H1 (cell line): ENCODE measurements around the gene PBXIP1. TPM values are rescaled to one million over a fixed set of nuclear protein-coding genes. Genes with fewer than 3 reads are reported as not detected.

Experiments used
- CTCF ChIA-PET: fragments of 300-600 bp; sonication (Branson Sonifier 250); formaldehyde crosslinking; loops from one replicate; lab custom pipeline; 2021; ENCODE audit not compliant: partially characterized antibody; lab: Charles Lee
- POLR2A ChIA-PET: fragments of 300-600 bp; sonication (Branson Sonifier 250); formaldehyde crosslinking; loops from one replicate; lab custom pipeline; 2021; ENCODE audit warnings: inconsistent platforms; ENCODE audit not compliant: partially characterized antibody; lab: Charles Lee
- DNase-seq, 2 experiments: peaks; one replicate each; pipeline versions ENCODE4 v3.0.0 to v3.0.0-alpha.2; 2010 to 2022; ENCODE audit warnings: low spot score in 2 of 2, low read depth in 1 of 2, mixed read lengths in 1 of 2
- FAIRE-seq: peaks from 2 replicates; lab custom pipeline; 2011; peaks lifted over from hg19 to GRCh38; lab: Jason Lieb, UNC
- H2AFZ ChIP-seq: 2 replicates; pipeline ENCODE4 v1.8.1; 2012; ENCODE audit warnings: low read length, inconsistent platforms
- H2AK5ac ChIP-seq: 2 replicates; pipeline ENCODE4 v1.6.1; 2013; ENCODE audit warnings: low read depth, low read length
- H2BK120ac ChIP-seq: replicated peaks from 2 replicates; pipeline ENCODE3; 2013; ENCODE audit warnings: low read depth, low read length, inconsistent platforms
- H2BK12ac ChIP-seq: 2 replicates; pipeline ENCODE4 v1.6.1; 2013; ENCODE audit warnings: low read depth, low read length
- H2BK15ac ChIP-seq: 2 replicates; pipeline ENCODE4 v1.6.1; 2013; ENCODE audit warnings: low read length
- H2BK20ac ChIP-seq: 2 replicates; pipeline ENCODE4 v1.6.1; 2013; ENCODE audit warnings: low read length
- H2BK5ac ChIP-seq: 2 replicates; pipeline ENCODE4 v1.6.1; 2013; ENCODE audit warnings: low read depth, low read length
- H3K14ac ChIP-seq: 2 replicates; pipeline ENCODE4 v1.6.1; 2013; ENCODE audit warnings: inconsistent platforms; ENCODE audit not compliant: insufficient read length
- H3K18ac ChIP-seq: 2 replicates; pipeline ENCODE4 v1.6.1; 2013; ENCODE audit warnings: low read length; ENCODE audit errors: extremely low read depth
- H3K23ac ChIP-seq: 2 replicates; pipeline ENCODE4 v1.6.1; 2013; ENCODE audit warnings: inconsistent platforms; ENCODE audit not compliant: insufficient read length
- H3K23me2 ChIP-seq: 2 replicates; pipeline ENCODE4 v1.6.1; 2013; ENCODE audit warnings: low read depth, low read length
- H3K27ac ChIP-seq: 2 replicates; pipeline ENCODE4 v1.6.1; 2011; ENCODE audit warnings: low read depth, low read length, inconsistent platforms
- H3K27me3 ChIP-seq, 4 experiments: replicated peaks in 1 of 4; 1 replicate in 1 of 4; 2 replicates in 3 of 4; pipeline versions ENCODE4 v1.6.1 to v1.8.1; 2011 to 2013; ENCODE audit warnings: low read length in 3 of 4, mild to moderate bottlenecking in 3 of 4, inconsistent platforms in 2 of 4, mixed read lengths in 2 of 4, moderate library complexity in 1 of 4; ENCODE audit not compliant: control insufficient read depth in 3 of 4, insufficient read depth in 3 of 4; ENCODE audit errors: extremely low read depth in 1 of 4
- H3K36me3 ChIP-seq, 4 experiments: 2 replicates each; pipeline versions ENCODE4 v1.6.1 to v1.8.1; 2011 to 2013; ENCODE audit warnings: mild to moderate bottlenecking in 4 of 4, low read length in 3 of 4, moderate library complexity in 2 of 4, control low read depth in 1 of 4, inconsistent platforms in 1 of 4; ENCODE audit not compliant: insufficient read depth in 4 of 4, control insufficient read depth in 2 of 4
- H3K4ac ChIP-seq: replicated peaks from 2 replicates; pipeline ENCODE3; 2013; ENCODE audit warnings: low read length, low read depth, mixed read lengths, inconsistent platforms; ENCODE audit not compliant: insufficient read length
- H3K4me1 ChIP-seq, 4 experiments: replicated peaks in 1 of 4; 1 replicate in 1 of 4; 2 replicates in 3 of 4; pipeline versions ENCODE4 v1.6.1 to v1.8.1; 2011 to 2013; ENCODE audit warnings: low read length in 3 of 4, inconsistent platforms in 2 of 4, mixed read lengths in 1 of 4; ENCODE audit not compliant: insufficient read depth in 4 of 4, control insufficient read depth in 3 of 4
- H3K4me2 ChIP-seq, 2 experiments: 2 replicates each; pipeline versions ENCODE4 v1.6.1 to v1.8.1; 2011 to 2013; ENCODE audit warnings: low read depth in 2 of 2, low read length in 2 of 2, control low read depth in 1 of 2, inconsistent platforms in 1 of 2, mild to moderate bottlenecking in 1 of 2; ENCODE audit not compliant: insufficient read depth in 1 of 2
- H3K4me3 ChIP-seq, 4 experiments: fragments of 200-600, 300-600 bp in 1 of 4; sonication (generic), shearing (Covaris generic), sonication (Bioruptor Twin) in 1 of 4; 2 replicates each; pipeline versions ENCODE4 v1.5.1 to v1.8.1; 2011 to 2016; ENCODE audit warnings: low read length in 4 of 4, low read depth in 3 of 4, control low read depth in 2 of 4, inconsistent platforms in 2 of 4, mild to moderate bottlenecking in 2 of 4, mixed read lengths in 1 of 4, moderate library complexity in 1 of 4; ENCODE audit not compliant: insufficient read depth in 2 of 4; ENCODE audit errors: extremely low read depth in 1 of 4
- H3K56ac ChIP-seq: replicated peaks from 2 replicates; pipeline ENCODE3; 2013; ENCODE audit warnings: low read depth, mild to moderate bottlenecking, mixed read lengths, low read length, inconsistent platforms; ENCODE audit not compliant: insufficient read length
- H3K79me1 ChIP-seq: 2 replicates; pipeline ENCODE4 v1.6.1; 2013; ENCODE audit warnings: low read depth, low read length, control low read depth
- H3K79me2 ChIP-seq, 2 experiments: 2 replicates each; pipeline versions ENCODE4 v1.6.1 to v1.8.1; 2012 to 2013; ENCODE audit warnings: low read length in 2 of 2, mild to moderate bottlenecking in 2 of 2, inconsistent platforms in 1 of 2; ENCODE audit not compliant: insufficient read depth in 2 of 2, control insufficient read depth in 1 of 2
- H3K9ac ChIP-seq, 4 experiments: replicated peaks in 1 of 4; 1 replicate in 1 of 4; 2 replicates in 3 of 4; pipeline versions ENCODE4 v1.6.1 to v1.8.1; 2011 to 2013; ENCODE audit warnings: low read depth in 3 of 4, low read length in 3 of 4, control low read depth in 2 of 4, mild to moderate bottlenecking in 2 of 4, moderate library complexity in 2 of 4, inconsistent platforms in 1 of 4; ENCODE audit errors: extremely low read depth in 1 of 4
- H3K9me3 ChIP-seq, 2 experiments: 2 replicates each; pipeline versions ENCODE4 v1.6.1 to v1.8.1; 2012 to 2013; ENCODE audit warnings: mild to moderate bottlenecking in 2 of 2, moderate library complexity in 2 of 2, control low read depth in 1 of 2, inconsistent platforms in 1 of 2, low read depth in 1 of 2, low read length in 1 of 2, mixed read lengths in 1 of 2; ENCODE audit not compliant: insufficient read depth in 2 of 2
- H4K20me1 ChIP-seq, 2 experiments: replicated peaks in 1 of 2; 2 replicates each; pipeline versions ENCODE3 to v1.8.1; 2011 to 2013; ENCODE audit warnings: inconsistent platforms in 2 of 2, low read length in 2 of 2, mild to moderate bottlenecking in 1 of 2; ENCODE audit not compliant: insufficient read depth in 2 of 2, control insufficient read depth in 1 of 2
- H4K5ac ChIP-seq: 2 replicates; pipeline ENCODE4 v1.6.1; 2013; ENCODE audit warnings: low read length, low read depth, mixed read lengths, inconsistent platforms; ENCODE audit not compliant: insufficient read length
- H4K8ac ChIP-seq: 2 replicates; pipeline ENCODE4 v1.8.0; 2013; ENCODE audit warnings: mild to moderate bottlenecking, moderate library complexity, low read length, inconsistent platforms; ENCODE audit not compliant: insufficient read depth; ENCODE audit errors: extremely low read depth
- H4K91ac ChIP-seq: replicated peaks from 2 replicates; pipeline ENCODE3; 2013; ENCODE audit warnings: low read length, mixed read lengths, inconsistent platforms; ENCODE audit not compliant: insufficient read length
- ASH2L ChIP-seq: fragments of 200-600, 300-600 bp; sonication (generic); IDR thresholded peaks from one replicate; pipeline ENCODE4 v1.7.1; 2017; ENCODE audit warnings: low read length
- CREB1 ChIP-seq: IDR thresholded peaks from 2 replicates; pipeline ENCODE4 v1.6.1; 2012; ENCODE audit warnings: inconsistent platforms
- GTF2F1 ChIP-seq: IDR thresholded peaks from 2 replicates; pipeline ENCODE4 v1.6.1; 2012; ENCODE audit warnings: low read depth, low read length, improper control_type of control experiment, borderline replicate concordance
- HDAC6 ChIP-seq: IDR thresholded peaks from one replicate; pipeline ENCODE4 v1.7.1; 2012; ENCODE audit warnings: low read depth, mild to moderate bottlenecking, inconsistent platforms, low read length, moderate library complexity
- MAX ChIP-seq: IDR thresholded peaks from 2 replicates; pipeline ENCODE4 v1.6.1; 2012; ENCODE audit warnings: inconsistent platforms
- PHF8 ChIP-seq: fragments of 200-600 bp; sonication (generic); conservative IDR thresholded peaks from 2 replicates; pipeline ENCODE4 v1.7.1; 2012; ENCODE audit warnings: low read depth, mild to moderate bottlenecking, inconsistent platforms, low read length, moderate library complexity
- POLR2A ChIP-seq, 2 experiments: IDR thresholded peaks; 1 replicate in 1 of 2; 2 replicates in 1 of 2; pipeline ENCODE4 v1.6.1; 2011; ENCODE audit warnings: low read depth in 2 of 2, low read length in 2 of 2, mild to moderate bottlenecking in 2 of 2; ENCODE audit errors: control extremely low read depth in 1 of 2
- RAD21 ChIP-seq, 2 experiments: IDR thresholded peaks in 1 of 2; conservative IDR thresholded peaks in 1 of 2; 2 replicates each; pipeline ENCODE4 v1.6.1; 2011; ENCODE audit warnings: low read depth in 2 of 2, low read length in 2 of 2, improper control_type of control experiment in 1 of 2, inconsistent platforms in 1 of 2, mild to moderate bottlenecking in 1 of 2, moderate library complexity in 1 of 2
- RXRA ChIP-seq: IDR thresholded peaks from 2 replicates; pipeline ENCODE4 v1.6.1; 2011; ENCODE audit warnings: low read depth, mild to moderate bottlenecking, low read length, moderate library complexity; ENCODE audit not compliant: insufficient read depth
- TBP ChIP-seq: IDR thresholded peaks from 2 replicates; pipeline ENCODE4 v1.6.1; 2011; ENCODE audit warnings: low read depth, low read length, improper control_type of control experiment
- TEAD4 ChIP-seq: IDR thresholded peaks from 2 replicates; pipeline ENCODE4 v1.6.1; 2012; ENCODE audit warnings: low read depth, low read length, inconsistent platforms, mixed read lengths
- WGBS, 2 experiments: shearing (Covaris generic) in 1 of 2; methylation state at CpG; one replicate each; pipeline versions ENCODE4 v1.1.6 to v1.1.7; 2013 to 2015; ENCODE audit warnings: low lambda C conversion rate in 2 of 2, mixed read lengths in 2 of 2, inconsistent platforms in 1 of 2, low coverage in 1 of 2, missing lambda C conversion rate in 1 of 2; ENCODE audit not compliant: insufficient replicate concordance in 2 of 2, insufficient coverage in 1 of 2, insufficient read length in 1 of 2; ENCODE audit errors: extremely low coverage in 1 of 2, missing lambda C conversion rate in 1 of 2; 5-methylcytosine and 5-hydroxymethylcytosine counted together
- polyA plus RNA-seq, 7 experiments: library from polyadenylated mRNA; depleted of rRNA in 3 of 7; stranded (reverse) in 5 of 7; unstranded in 2 of 7; fragments of >200 nt in 5 of 7; fragments of 200-250 nt in 2 of 7; gene quantifications; 1 replicate in 5 of 7; 2 replicates in 1 of 7; 4 replicates in 1 of 7; pipeline versions ENCODE4 v1.2.1 to v1.2.3, GENCODE V29; 2011 to 2013; ENCODE audit warnings: missing spikeins in 2 of 7, mixed read lengths in 2 of 7
- total RNA-seq: library from RNA; stranded (reverse); fragmentation: NEBNext Ultra II Directional; extraction: Animal tissue kit (Norgen Biotek cat#: 25700); gene quantifications from 2 replicates; pipeline ENCODE4 v1.2.1, GENCODE V29; 2021

PBXIP1 gene
- total and polyA plus RNA-seq, 2 of the 8 experiments (the other 6 are each of a cell fraction or from before 2014, with no cell fraction given) = 12.0 to 19.8 TPM

- H2BK15ac ChIP-seq = peak overlapping the region; percentile 18; the same call in 1 of the 2 replicates
- no peak overlapping the region for H4K8ac ChIP-seq
- no peak overlapping the region for H2BK12ac ChIP-seq
- CTCF ChIA-PET = interaction anchor here (0.6 to 14.0 kb wide), 16 partner anchors 16 to 134 kb away, joined by 3 to 334 read pairs (median 9); partner anchors contain the start of genes ADAM15, CKS1B, EFNA4 and FLAD1
- H4K5ac ChIP-seq = no peak overlapping the region
- WGBS, 2 experiments = 23% methylated on average over 36 of the region's 40 CpGs; no CpG with 5 or more reads in 1 of the 2 experiments
- H3K27ac ChIP-seq = no peak overlapping the region
- no peak overlapping the region for H2BK120ac ChIP-seq
- H3K79me2 ChIP-seq = peaks cover 0 to 11% of the 10 kb centered on the region in 2 experiments; a peak in 2 of 4 replicates
- no peaks in the 10 kb centered on the region for H3K36me3 ChIP-seq
- no peak overlapping the region for H2AK5ac ChIP-seq
- no peaks in the 10 kb centered on the region for H3K27me3 ChIP-seq
- no peak overlapping the region for H3K4ac ChIP-seq
- DNase-seq (peak in 1 of 2 experiments; percentile 89), FAIRE-seq (no peak)
- no peak overlapping the region for H2AFZ ChIP-seq
- H2BK5ac ChIP-seq = no peak overlapping the region
- peaks cover 0 to 2% (median under 1%) of the 10 kb centered on the region in 4 experiments; a peak in 3 of 7 replicates for H3K4me1 ChIP-seq
- H3K9me3 ChIP-seq = no peaks in the 10 kb centered on the region
- no peaks in the 10 kb centered on the region for H3K79me1 ChIP-seq
- H4K91ac ChIP-seq = no peak overlapping the region
- no peak overlapping the region for H3K23ac ChIP-seq
- peak overlapping the region; percentile 62 to 79 for H3K4me2 ChIP-seq
- H3K9ac ChIP-seq = peak overlapping the region in 2 of 4 experiments; percentile 3 to 38; a peak in 2 of 7 replicates
- 0 out of 2 replicates have a peak overlapping the region, but pooled peaks have one; percentile 72 for H2BK20ac ChIP-seq
- H3K56ac ChIP-seq = no peak overlapping the region
- no peaks in the 10 kb centered on the region for H4K20me1 ChIP-seq
- H3K4me3 ChIP-seq = peak overlapping the region; percentile 1 to 68 (median 44); a peak in 6 of 8 replicates
- no peak overlapping the region for H3K18ac ChIP-seq
- POLR2A ChIA-PET = interaction anchor here (0.7 to 42.8 kb wide), 11 partner anchors 9 to 204 kb away, joined by 3 to 702 read pairs (median 6); partner anchors contain the start of genes ADAM15, CKS1B, FLAD1 and PBXIP1
- H3K14ac ChIP-seq = no peak overlapping the region
- peaks cover 15% of the 10 kb centered on the region; the same call in 1 of the 2 replicates for H3K23me2 ChIP-seq
- TF ChIP-seq TEAD4 (no peak), HDAC6 (no peak), TBP (peak; percentile 76), CREB1 (peak; percentile 45; the same call in 1 of the 2 replicates), POLR2A (IDR thresholded peaks at IDR 0.05; ENCODE audit: control extremely low read depth in 1 of 2, low read depth in 2 of 2, low read length in 2 of 2) (no peak; a peak in 1 of 3 replicates), GTF2F1 (peak; percentile 49; the same call in 1 of the 2 replicates), RAD21 (IDR thresholded peaks at IDR 0.05 in 1 of 2, conservative IDR thresholded peaks at IDR 0.05 in 1 of 2; ENCODE audit: low read depth in 2 of 2, low read length in 2 of 2) (peak; percentile 63 to 76), MAX (peak; percentile 37; the same call in 1 of the 2 replicates), RXRA (no peak), PHF8 (no peak), ASH2L (no peak)
Observed at GRCh38 chr1:154998818-154999570, 43.1 kb upstream of the PBXIP1 start.
